CD4-positive, alpha-beta T cell treated with Interleukin-1 beta for 1 hour (primary cell): ENCODE measurements around the gene AJM1.
A peak's percentile ranks its signal among the peaks of the same experiment; 100 is the strongest.
"Not testable (repeated sequence)": the region's sequence is repeated elsewhere in the genome, so short reads cannot be mapped to it uniquely, and the experiment has no call there.

ENCODE experiments used
- DNase-seq, 2 donors: peaks; one replicate each; pipeline ENCODE4 v3.0.0-alpha.2; 2020 to 2022

The AJM1 gene

DNA sequence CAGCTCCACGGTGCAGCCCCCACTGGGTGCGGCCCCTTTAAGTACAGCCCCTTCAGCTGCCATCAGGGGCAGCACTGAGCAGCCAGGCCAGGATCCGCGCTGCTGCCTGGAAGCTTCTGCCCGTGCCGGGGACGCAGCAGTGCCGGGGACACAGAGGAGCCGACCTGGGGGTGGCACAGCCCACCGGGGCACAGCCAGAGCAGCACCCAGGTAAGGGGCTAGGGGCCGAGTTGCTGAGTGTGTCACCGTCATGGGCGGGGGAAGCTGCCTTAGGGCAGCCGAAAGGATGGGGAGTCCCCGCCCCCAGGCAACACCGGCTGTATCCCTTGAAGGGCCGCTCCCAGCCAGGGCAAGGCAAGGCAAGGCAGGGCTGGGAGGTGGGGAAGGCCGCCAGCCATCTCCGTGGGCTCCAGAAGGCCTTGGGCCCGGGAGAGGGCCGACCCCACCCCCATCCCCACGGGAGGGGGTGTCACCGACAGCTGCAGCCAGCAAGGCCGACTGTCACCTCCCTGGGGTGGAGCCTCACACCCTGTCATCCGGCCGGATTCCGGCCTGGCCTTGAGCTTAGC, at the start of gene AJM1:
Gene AJM1 (plus strand): TSS at position 99 of the 569 bp plus-strand sequence. CDS start 1,937 bp downstream, outside the sequence.
- DNase-seq: peak; percentile 81 to 85

DNA sequence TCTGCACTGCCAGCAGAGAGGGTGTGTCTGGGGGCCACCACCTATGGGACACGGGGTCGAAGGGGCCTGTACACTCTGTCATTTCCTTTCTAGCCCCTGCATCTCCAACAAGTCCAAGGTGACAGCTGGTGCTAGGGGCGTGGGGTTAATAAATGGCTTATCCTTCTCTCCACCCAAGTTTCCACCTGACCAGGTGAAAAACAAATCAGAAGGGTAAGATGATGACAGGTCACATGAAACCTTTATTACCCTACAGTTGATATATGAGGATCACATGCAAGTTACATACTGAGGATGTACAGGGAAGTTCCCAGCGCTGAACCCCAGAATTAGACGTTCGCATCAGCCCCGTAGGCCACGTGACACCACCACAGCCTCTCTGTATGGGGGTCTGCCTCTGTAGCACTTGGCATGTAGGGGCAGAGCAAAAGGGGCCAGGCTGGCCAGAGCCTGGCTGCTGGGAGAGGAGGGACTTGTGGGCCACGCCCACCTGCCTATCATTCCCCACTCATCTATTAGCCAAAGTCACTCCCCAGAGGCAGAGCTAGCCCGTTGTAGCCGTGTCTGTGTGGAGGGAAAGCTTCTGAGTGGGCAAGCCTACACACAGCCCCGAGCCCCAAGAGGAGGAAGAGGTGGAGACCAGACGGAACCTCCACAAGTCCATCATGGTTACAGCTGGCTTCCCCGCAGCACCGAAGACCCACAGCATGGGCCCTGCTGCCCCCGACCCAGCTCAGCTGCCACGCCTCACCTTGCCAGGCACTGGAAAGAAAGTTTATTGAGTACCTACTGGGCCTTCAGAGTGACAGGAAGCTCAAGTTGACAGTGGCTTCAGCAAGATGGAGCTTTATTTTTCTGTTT, 49.0 kb upstream of the AJM1 start:
- no peak for DNase-seq

DNA sequence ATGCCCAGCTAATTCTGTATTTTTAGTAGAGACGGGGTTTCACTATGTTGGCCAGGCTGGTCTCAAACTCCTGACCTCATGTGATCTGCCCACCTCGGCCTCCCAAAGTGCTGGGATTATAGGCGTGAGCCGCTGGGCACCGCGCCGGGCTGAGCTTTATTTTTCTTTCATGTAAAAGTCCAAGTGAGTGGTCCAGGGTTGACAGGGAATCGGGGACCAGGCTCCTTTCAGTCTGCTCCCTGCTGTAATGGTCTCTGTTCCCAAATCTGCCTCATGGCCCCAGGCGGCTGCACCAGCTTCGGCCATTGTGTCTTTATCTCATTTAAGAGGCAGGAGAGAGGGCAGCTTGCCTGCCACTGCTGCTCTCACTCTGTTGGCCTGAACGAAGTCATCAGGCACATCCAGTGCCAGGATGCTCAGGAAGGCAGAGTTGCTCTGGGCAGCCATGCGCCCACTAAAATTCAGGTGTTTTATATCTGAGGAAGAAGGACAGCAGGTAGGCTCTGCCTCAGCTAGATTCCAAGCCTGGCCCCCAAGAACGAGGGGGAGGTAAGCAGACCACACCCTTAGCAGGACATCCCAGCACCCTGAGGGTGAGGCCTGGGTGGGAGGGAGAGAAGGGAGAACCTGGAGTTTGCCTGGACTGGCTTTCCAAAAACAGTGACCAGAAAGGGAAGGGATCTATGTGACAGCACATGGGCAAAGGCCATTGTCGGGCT, 47.8 kb upstream of the AJM1 start:
- DNase-seq: no peak

GRCh38 chr9:136795000-136795348, 47.3 kb upstream of the AJM1 start:
- no peak for DNase-seq

GRCh38 chr9:136796238-136796774, 46.0 kb upstream of the AJM1 start, which contains the start of gene CCDC183:
CCDC183 (plus strand) TSS chr9:136796338; CDS start chr9:136796398, 60 bp downstream.
- no peak for DNase-seq

DNA sequence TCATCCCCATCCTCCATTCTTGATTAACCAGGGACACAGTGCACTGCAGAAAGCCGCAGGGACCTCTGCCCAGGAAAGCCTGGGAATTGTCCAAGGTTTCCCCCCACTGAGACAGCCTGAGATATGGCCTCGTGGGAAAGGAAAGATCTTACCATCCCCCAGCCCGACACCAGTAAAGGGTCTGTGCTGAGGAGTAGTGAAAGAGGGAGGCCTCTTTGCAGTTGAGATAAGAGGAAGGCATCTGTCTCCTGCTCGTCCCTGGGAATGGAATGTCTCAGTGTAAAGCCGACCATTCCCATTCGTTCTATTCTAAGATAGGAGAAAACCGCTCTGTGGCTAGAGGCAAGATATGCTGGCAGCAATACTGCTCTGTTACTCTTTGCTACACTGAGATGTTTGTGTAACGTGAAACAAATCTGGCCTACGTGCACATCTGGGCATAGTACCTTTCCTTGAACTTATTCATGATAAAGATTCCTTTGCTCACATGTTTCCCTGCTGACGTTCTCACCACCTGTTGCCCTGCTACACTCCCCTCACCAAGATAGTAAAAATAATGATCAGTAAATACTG, 45.4 kb upstream of the AJM1 start:
- not testable (repeated sequence) for DNase-seq

GRCh38 chr9:136798708-136799078, 43.6 kb upstream of the AJM1 start:
- no peak for DNase-seq

- DNase-seq: no peak
These were observed 43.0 kb upstream of the AJM1 start for GRCh38 chr9:136799079-136799853.

- DNase-seq: peak; percentile 88 to 90
These were observed 42.2 kb upstream of the AJM1 start for GRCh38 chr9:136799854-136800657.

GRCh38 chr9:136802321-136802720, 40.0 kb upstream of the AJM1 start:
- no peak for DNase-seq

DNA sequence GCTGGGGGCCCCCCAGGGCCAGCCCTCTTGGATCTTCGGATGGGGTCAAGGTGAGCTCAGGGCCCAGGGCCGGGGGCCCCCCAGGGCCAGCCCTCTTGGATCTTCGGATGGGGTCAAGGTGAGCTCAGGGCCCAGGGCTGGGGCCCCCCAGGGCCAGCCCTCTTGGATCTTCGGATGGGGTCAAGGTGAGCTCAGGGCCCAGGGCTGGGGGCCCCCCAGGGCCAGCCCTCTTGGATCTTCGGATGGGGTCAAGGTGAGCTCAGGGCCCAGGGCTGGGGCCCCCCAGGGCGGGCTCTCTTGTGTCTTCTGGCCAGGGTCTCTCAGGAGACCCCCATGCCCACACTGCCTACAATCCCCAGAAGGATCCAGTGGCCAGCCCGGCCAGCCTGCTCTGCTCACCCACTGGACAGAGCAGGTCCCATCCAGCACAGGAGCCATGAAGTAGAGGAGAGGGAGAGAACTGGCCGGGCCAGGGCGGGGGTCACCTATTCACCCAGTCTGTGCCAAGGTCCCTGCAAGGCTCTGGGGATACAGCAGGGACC, 39.2 kb upstream of the AJM1 start:
- not testable (repeated sequence) for DNase-seq

DNA sequence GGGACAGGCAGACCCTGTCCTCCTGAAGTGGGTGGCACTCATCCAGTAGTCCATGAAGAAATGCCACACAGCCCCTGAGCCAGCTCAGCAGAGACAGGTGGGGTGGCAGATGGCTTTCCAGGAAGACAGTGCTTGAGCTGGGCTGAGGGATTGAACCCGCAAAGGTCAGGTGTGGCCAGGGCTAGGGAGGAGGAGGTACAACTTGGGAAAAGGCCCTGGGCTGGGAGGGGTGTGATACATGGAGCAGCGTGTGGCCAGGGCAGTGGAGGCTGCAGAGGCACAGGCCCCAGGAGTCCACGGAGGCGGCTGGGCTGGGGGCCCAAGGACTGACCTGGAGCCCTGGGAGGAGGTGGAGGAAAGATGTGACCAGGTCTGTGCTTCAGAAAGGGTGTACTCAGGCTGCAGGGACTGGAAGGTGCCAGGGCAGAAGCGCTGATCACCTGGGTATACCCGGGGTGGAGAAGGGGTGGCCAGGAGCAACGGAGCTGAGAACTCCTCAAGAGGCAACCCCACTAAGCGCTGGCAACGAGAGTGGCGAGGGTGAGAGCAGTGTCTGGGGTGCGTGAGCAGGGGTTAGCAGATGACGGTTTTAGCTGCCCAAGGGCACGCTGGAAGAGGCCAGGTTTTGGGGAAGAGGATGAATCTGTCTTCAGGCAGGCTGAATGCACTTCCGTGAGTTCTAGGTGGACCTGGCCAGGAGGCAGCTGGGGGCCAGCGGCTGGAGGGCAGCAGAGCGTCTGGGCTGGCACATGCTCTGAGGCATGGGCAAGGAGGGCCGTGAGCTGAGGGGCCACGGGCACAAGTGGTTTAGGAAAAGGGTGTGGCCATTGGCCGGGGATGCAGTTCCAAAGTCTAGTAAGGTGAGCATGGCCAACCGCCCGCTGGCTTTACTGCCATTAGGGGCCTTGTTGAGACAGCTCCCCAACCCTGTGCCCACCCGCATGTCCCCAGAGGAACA, 38.4 kb upstream of the AJM1 start:
- DNase-seq: no peak

DNA sequence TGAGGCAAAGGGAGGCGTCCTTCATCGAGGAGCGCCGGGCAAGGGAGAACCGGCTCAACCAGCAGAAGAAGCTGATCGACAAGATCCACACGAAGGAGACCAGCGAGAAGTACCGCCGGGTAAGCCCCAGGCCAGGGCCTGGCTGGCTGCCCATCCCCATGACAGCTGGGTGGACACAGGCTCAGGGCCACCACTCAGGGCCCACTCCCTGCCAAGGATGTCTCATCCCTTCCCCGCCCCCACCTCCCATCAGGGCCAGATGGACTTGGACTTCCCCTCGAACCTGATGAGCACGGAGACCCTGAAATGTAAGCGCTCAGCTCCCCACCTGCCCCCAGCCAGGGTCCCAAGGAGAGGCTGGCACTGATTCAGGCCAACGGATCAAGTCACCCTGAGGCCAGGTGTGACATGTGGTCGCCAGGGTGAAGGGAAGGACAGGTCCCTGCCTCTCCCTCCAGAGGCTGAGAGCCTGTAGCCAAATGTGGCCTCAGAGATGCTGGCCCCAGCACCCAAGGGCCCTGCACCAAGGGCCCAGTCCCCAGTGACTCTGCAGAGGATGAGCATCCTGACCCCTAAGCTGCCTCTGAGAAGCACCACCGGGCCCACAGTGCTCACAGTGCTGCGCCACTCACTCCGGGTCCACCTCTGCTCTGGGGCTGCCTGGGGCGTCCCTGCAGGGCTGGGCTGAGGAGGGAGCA, 37.6 kb upstream of the AJM1 start:
- DNase-seq: no peak

DNA sequence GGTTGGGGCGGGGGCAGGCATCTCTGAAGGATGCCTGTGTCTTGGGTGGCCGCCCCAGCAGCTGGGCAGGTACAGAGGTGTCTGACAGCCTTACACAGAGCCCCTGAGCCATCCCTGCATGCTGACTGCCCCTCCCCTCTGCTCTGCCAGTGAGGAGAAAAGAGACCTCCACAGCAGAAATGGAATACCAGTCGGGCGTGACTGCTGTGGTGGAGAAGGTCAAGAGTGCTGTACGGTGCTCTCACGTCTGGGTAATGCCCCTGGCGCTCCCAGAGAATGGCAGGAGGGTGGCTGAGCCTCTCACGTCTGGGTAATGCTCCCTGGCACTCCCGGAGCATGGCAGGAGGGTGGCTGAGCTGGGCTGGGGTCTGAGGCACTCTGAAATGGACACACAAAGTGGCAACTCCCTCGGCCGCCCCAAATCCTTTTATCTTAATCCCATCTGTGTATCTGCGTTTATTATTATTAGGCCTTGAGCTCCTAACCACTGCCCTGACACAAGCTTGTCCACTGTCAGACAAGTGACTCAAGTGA, 37.0 kb upstream of the AJM1 start:
- no peak for DNase-seq

- no peak for DNase-seq
These were observed 36.2 kb upstream of the AJM1 start for GRCh38 chr9:136806067-136806466.

DNA sequence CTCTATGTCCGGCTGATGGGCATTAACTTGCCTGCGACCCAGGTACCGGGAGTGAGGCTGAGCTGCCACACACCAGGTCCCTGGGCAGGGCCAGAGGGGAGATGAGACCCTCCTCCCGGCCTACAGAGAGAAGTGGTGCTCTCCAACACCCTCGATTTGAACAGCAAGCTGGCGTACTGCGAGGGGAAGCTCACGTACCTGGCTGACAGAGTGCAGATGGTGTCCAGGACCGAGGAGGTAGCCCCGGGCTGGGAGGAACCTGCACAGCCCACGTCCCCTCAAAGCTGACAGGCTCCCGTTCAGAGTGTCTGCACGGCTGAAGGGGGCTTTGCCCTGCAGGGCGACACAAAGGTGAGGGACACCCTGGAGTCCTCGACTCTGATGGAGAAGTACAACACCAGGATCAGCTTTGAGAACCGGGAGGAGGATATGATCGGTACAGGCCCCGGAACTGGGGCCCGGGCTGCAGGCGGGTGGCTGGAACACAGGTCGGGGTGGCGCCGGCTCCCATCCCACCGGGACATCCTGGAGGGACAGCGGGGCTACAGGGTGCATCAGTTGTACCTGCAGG, 35.6 kb upstream of the AJM1 start:
- no peak for DNase-seq

GRCh38 chr9:136807281-136808074, 34.8 kb upstream of the AJM1 start, which contains the start of gene RABL6:
RABL6 (plus strand) TSS chr9:136807948; CDS start chr9:136808197, 249 bp downstream.
- peak; percentile 83 to 86 for DNase-seq
